Parathyroid adenoma (tissue), 2 donors: ENCODE results near the gene DISC1.

Source experiments
- H2AFZ ChIP-seq: fragments of 300-600 bp; sonication (generic); one replicate; pipeline ENCODE4 v1.7.0; 2017; ENCODE audit warnings: antibody characterized with exemption, mild to moderate bottlenecking
- H3K27ac ChIP-seq: fragments of 300-600 bp; sonication (generic); one replicate; pipeline ENCODE4 v1.7.0; 2017
- H3K27me3 ChIP-seq: fragments of 300-600 bp; sonication (generic); one replicate; pipeline ENCODE4 v1.7.0; 2017; ENCODE audit warnings: low read length; ENCODE audit not compliant: control insufficient read depth, insufficient read depth
- H3K36me3 ChIP-seq: fragments of 300-600 bp; sonication (generic); one replicate; pipeline ENCODE4 v1.7.0; 2017; ENCODE audit warnings: low read length; ENCODE audit not compliant: control insufficient read depth, insufficient read depth
- H3K4me1 ChIP-seq: fragments of 300-600 bp; sonication (generic); one replicate; pipeline ENCODE4 v1.7.0; 2017; ENCODE audit warnings: control low read depth
- H3K4me2 ChIP-seq: fragments of 300-600 bp; sonication (generic); one replicate; pipeline ENCODE4 v1.7.0; 2017; ENCODE audit warnings: low read length
- H3K4me3 ChIP-seq: fragments of 300-600 bp; sonication (generic); one replicate; pipeline ENCODE4 v1.7.0; 2017; ENCODE audit warnings: low read depth, low read length
- H3K79me2 ChIP-seq: fragments of 300-600 bp; sonication (generic); one replicate; pipeline ENCODE4 v1.7.0; 2017; ENCODE audit warnings: control low read depth
- H3K9ac ChIP-seq: fragments of 300-600 bp; sonication (generic); one replicate; pipeline ENCODE4 v1.7.0; 2017; ENCODE audit warnings: mild to moderate bottlenecking
- H3K9me3 ChIP-seq: fragments of 300-600 bp; sonication (generic); one replicate; pipeline ENCODE4 v1.7.0; 2017; ENCODE audit warnings: low read length; ENCODE audit not compliant: control insufficient read depth
- CTCF ChIP-seq: fragments of 300-600 bp; sonication (generic); IDR thresholded peaks from one replicate; pipeline ENCODE4 v1.7.0; 2017; ENCODE audit warnings: antibody characterized with exemption, mild to moderate bottlenecking
- donor health status: primary hyperparathyroidism.

The DISC1 gene

GRCh38 chr1:231750296-231750695 is 123.7 kb downstream of the DISC1 start:
- no peak for TF ChIP-seq CTCF
- H3K27ac ChIP-seq = no peak overlapping the region
- no peak overlapping the region for H2AFZ ChIP-seq
- no peaks in the 10 kb centered on the region for H3K9me3 ChIP-seq
- no peaks in the 10 kb centered on the region for H3K4me1 ChIP-seq
- no peaks in the 10 kb centered on the region for H3K79me2 ChIP-seq
- no peak overlapping the region for H3K4me2 ChIP-seq
- H3K9ac ChIP-seq = no peak overlapping the region
- no peak overlapping the region for H3K4me3 ChIP-seq
- H3K27me3 ChIP-seq = no peaks in the 10 kb centered on the region
- H3K36me3 ChIP-seq = no peaks in the 10 kb centered on the region

DNA sequence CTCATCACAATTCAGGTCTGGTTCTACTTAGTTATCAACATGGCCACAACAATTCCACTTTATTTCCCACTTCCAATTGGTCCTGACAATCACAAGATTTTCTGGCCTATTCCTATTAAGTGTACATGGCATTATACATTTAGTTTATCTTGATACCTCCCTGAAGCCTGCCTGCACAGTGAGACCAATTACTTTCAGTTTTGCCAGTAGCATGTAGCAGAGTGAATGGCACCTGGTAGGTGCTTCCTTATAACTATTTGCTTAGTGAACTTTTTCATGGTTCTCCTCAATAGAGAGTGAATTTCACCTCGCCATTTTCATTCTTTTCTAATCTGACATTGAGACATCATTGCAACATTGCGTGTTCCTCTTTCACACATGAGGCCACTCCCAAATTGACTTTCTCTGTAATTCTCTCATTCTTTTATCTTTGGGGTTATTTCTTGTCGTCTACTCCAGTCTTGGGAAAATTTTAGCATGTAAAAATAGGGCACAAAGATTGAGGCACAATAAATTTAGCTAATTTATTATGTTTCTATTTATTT is 124.3 kb downstream of the DISC1 start:
- Histone ChIP-seq H3K27me3 (no peaks in the 10 kb centered on the region), H3K27ac (no peak overlapping the region), H3K9ac (no peak overlapping the region), H3K36me3 (no peaks in the 10 kb centered on the region), H3K79me2 (no peaks in the 10 kb centered on the region), H3K9me3 (no peaks in the 10 kb centered on the region), H3K4me1 (no peaks in the 10 kb centered on the region), H2AFZ (no peak overlapping the region), H3K4me3 (no peak overlapping the region), H3K4me2 (no peak overlapping the region)
- TF ChIP-seq CTCF = no peak

DNA sequence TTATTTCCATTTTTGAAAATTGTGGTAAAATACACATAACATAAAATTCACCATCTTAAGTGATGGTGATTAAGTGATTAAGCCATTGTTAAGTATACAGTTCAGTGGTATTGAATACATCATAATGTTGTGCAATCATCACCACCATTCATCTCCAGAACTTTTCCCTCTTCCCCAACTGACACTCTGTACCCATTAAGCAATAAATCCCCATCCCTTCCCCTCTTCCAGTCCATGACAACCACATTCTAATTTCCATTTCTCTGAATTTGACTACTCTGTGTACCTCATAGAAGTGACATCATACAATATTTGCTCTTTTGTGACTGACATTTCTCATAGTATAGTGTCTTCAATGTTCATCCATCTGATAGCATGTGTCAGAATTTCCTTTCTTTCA is 124.8 kb downstream of the DISC1 start:
- Histone ChIP-seq H3K9me3 (no peaks in the 10 kb centered on the region), H3K27me3 (no peaks in the 10 kb centered on the region), H2AFZ (no peak overlapping the region), H3K4me1 (no peaks in the 10 kb centered on the region), H3K4me2 (no peak overlapping the region), H3K4me3 (no peak overlapping the region), H3K9ac (no peak overlapping the region), H3K36me3 (no peaks in the 10 kb centered on the region), H3K27ac (no peak overlapping the region), H3K79me2 (no peaks in the 10 kb centered on the region)
- no peak for TF ChIP-seq CTCF

DNA sequence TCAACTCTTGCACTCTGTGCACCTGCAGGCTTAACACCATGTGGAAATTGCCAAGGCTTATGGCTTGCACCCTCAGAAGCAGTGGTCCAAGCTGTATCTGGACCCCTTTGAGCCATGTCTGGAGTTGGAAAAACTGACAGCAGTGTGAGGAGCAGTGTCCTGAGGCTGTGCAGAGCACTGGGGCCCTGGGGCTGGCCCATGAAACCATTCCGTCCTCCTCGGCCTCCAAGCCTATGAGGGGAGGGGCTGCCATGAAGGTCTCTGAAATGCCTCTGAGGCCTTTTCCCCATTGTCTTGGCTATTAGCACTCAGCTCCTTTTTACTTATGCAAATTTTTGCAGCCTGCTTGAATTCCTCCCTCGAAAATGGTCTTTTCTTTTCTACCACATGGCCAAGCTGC is 126.7 kb downstream of the DISC1 start:
- no peak overlapping the region for H3K9ac ChIP-seq
- H3K36me3 ChIP-seq = no peaks in the 10 kb centered on the region
- no peak overlapping the region for H3K27ac ChIP-seq
- H3K4me3 ChIP-seq = no peak overlapping the region
- no peak overlapping the region for H2AFZ ChIP-seq
- H3K27me3 ChIP-seq = no peaks in the 10 kb centered on the region
- H3K4me2 ChIP-seq = no peak overlapping the region
- no peak for TF ChIP-seq CTCF
- no peaks in the 10 kb centered on the region for H3K79me2 ChIP-seq
- no peaks in the 10 kb centered on the region for H3K4me1 ChIP-seq
- no peaks in the 10 kb centered on the region for H3K9me3 ChIP-seq

DNA sequence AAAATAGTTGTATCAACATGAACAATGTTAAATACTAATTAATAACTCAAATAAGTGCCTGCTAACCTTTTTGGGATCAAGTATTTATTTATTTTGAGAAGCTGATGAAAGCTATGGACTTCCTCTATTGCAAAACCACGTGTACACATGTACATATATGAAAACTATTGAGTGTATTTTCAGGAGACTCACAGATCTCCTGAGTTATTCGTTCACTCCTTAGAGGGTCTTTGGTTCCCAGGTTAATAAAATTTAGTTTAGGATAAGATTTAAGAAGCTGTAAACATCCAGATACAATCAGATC is 130.5 kb downstream of the DISC1 start:
- H3K27ac ChIP-seq = no peak overlapping the region
- H3K4me3 ChIP-seq = no peak overlapping the region
- H3K4me2 ChIP-seq = no peak overlapping the region
- TF ChIP-seq CTCF = no peak
- H3K36me3 ChIP-seq = no peaks in the 10 kb centered on the region
- no peaks in the 10 kb centered on the region for H3K4me1 ChIP-seq
- H3K9ac ChIP-seq = no peak overlapping the region
- H3K27me3 ChIP-seq = no peaks in the 10 kb centered on the region
- no peak overlapping the region for H2AFZ ChIP-seq
- H3K9me3 ChIP-seq = no peaks in the 10 kb centered on the region
- no peaks in the 10 kb centered on the region for H3K79me2 ChIP-seq
